NCI-H2196 (cell line): ENCODE data around the gene SDC3.
"Not testable (repeated sequence)": the region's sequence is repeated elsewhere in the genome, so short reads cannot be mapped to it uniquely, and the experiment has no call there.

Source experiments
- DNase-seq: peaks from one replicate; lab custom pipeline; 2025; ENCODE audit not compliant: unreplicated experiment; lab: John Stamatoyannopoulos, UW

The SDC3 gene, protein sequence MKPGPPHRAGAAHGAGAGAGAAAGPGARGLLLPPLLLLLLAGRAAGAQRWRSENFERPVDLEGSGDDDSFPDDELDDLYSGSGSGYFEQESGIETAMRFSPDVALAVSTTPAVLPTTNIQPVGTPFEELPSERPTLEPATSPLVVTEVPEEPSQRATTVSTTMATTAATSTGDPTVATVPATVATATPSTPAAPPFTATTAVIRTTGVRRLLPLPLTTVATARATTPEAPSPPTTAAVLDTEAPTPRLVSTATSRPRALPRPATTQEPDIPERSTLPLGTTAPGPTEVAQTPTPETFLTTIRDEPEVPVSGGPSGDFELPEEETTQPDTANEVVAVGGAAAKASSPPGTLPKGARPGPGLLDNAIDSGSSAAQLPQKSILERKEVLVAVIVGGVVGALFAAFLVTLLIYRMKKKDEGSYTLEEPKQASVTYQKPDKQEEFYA

DNA sequence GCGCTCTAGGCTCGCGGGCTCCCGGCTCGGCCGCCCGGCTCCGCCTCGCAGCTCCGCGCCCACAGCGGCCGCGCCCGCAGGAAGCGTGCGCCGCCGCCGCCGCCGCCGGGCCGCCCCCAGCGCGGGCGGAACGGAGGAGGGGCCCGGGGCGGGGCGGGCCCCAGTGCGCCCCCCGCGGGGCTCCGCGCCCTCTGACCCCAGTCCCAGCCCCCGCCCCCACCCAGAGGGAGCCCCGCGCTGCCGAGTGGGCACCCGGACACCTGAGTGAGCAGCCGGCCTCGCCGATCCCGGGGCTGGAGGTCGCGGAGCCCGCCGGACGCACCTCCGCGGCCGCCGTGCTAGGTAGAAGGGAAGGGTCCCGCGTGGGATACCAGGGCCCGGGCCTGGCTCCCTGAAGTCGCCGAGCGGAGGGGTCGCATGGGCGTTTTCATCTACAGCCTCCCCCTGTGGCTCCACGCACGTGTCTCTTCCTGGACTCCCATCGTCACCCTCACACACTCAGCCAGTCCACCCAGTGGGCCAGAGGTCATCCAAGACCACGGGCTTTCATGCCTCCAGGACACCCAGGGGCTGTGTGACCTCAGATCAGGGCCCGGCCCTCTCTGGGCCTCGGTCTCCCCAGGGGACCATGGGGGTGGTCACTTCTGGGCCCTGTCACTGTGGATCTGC is at the start of gene SDC3:
Gene SDC3, minus strand, starts transcription at position 63 of the 669 bp plus-strand sequence. CDS start 172 bp downstream, outside the sequence.
- peak; percentile 21 for DNase-seq

DNA sequence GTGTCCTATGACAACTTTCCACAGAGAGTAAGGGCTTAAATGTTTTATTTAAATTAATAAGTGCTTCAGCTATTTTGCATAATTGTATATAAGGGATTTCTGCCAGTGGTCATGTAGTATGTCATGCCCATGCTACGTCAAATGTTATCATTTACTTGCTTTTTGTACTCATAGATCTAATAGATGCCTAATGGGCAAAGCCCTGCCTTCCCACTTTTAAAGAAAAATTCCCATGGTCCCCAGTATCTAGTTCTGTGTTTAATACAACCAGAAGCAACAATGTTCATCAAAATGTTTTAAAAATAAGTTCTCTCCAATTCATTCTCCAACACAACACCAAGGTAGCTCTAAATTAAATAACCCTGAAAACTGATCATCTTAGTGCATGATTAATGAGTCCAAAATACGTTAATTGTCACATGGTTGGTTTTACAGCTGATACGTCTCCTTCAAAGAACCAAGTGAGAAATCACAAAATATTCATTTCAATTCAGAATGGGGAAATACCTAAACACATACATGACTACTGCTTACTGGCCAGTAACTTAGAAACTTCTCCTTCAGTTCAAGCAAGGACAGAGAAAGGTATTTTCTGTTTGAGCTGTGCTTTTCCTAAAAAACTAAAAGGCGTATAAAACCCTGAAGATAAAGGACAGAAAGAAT is 49.1 kb upstream of the SDC3 start:
- no peak for DNase-seq

DNA sequence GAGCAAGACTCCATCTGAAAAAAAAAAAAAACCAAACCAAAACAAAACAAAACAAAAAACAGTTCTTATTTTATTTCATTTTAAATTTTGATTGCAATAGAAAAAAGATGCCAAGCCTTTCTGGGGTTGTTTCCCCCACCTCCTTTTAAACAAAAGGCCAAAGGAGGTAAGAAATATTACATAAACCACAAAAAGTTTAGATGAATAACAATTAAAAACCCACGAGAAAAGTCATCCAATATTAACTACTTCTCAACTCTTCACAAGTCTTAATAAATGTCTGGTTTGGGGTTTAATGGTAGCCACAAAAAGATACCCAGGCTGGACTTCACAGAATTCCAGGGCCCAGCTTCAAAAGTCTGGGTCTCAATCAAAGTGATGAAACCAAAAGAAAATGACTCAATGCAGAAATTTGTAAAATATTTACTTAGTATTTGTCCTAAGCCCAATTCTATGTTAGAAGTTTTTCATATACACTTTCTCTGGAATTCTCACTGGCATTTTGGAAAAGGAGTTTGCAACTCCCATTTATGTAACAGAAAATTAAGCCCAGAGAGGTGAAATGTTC is 47.0 kb upstream of the SDC3 start:
- no peak for DNase-seq

DNA sequence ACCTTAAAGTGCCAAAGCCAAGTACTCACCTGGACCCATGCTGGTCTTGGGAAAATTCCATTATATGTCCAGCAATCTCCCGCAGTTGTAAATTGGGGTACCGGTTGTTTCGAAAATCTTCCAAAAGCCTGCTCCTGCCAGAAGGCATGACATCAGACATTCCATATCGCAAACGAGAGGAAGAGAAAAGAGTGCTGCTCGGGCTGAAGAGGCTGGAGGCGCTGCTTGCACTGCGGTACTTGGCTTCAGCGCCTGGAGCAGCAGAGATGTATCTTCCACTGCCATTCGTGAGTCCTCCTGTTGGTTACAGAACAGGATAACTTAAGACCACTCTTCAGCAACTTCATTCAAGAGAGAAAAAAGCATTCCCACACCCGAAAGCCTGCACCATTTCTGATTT is 45.1 kb upstream of the SDC3 start:
- DNase-seq, result no peak

DNA sequence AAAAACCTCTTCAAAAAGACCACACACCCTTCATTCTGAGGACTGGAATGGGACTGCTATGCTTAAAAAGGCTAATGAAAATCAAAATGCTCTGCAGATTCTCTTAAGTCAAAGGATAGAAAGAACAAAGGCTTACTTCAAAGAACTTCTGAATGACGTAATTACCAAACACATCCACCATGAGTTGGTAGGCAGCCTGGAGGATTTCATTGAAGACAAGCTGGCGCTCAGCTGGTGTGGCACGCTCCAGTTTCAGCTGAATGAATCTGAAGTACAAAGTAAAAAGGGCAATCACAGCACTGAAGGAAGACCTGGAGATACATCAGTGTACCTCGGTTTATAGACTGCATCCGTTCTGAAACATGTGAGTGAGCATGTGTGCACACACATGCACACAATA is 43.5 kb upstream of the SDC3 start:
- DNase-seq, result no peak

DNA sequence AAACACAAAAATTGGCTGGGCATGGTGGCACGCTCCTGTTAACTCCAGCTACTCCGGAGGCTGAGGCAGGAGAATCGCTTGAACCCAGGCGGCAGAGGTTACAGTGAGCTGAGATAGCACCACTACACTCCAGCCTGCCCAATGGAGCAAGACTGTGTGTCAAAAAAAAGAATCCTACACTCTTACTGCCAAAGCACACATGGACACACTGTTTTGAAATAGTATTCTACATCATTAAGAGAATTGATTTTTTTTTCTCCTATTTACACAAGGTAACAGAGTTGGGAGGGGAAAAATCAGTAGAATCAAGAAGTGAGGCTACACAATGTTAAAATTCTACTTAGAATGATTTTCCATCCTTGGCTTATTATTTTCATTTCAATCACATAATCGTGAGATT is 42.1 kb upstream of the SDC3 start:
- DNase-seq, result no peak

DNA sequence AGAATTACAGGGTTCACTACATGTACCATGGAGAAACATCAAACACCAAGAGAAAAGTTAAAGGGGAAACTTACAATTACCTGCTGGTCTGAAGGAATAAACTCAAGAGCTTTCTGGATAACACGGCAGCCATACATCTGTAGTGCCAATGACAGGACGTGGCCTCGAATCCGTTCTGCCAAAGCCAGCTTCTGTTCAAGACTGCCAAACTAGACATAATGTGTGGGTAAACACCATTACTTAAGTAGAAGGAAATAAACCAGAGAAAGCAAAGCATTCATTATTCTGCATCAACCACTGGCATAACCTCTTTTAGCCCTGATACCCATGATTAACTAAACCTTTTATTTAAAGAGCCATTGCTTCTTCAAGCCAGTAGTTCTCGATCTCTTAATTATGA is 41.5 kb upstream of the SDC3 start:
- DNase-seq, result no peak

DNA sequence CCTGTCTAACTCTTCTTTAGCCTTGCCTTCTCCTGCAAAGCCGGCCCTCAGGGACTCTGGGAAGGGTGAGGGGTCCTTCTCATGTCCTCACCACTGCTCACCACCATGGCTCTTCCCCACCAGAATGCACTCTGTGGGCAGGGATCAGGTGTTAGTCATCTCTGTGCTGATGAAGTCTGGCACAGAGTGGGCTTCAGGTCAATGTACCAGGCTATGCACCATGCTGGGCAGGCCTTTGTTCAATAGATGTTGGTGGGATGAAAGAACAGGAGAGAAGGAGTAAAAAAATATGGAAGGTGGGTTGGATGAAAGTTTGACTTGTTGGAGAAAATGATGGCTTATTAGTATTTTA is 40.9 kb upstream of the SDC3 start:
- DNase-seq, result not testable (repeated sequence)

DNA sequence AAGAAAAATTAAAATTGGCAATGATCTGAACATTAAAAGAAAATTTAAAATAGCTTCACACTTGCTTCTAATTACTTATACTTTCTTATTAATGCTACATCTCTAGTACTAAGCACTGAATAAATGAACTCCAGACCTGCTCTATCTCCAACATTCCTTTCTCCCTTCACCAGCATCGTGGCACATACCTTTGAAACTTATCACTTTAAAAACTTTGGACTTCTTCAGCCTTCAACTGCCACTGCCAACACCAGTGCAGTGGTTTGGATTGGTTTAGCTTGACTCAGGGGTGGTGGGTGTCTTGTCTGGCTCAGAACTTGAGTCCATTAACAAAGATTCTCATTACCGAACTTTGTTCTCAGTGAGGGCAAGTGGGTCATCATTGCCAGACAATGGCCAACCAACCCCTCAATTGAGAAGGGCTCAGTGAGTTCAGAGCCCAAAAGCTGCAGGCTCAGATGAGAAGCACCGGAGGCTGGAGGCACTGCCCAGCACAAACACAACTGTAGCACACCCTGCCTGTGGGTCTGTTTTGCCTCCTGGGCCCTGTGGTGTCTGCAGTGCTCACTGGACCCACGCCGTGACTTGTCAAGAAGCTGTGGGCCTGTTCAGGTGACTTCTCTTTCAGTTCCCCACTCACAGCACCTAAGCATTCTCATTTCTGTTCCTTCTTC is 40.4 kb upstream of the SDC3 start:
- DNase-seq, result not testable (repeated sequence)

DNA sequence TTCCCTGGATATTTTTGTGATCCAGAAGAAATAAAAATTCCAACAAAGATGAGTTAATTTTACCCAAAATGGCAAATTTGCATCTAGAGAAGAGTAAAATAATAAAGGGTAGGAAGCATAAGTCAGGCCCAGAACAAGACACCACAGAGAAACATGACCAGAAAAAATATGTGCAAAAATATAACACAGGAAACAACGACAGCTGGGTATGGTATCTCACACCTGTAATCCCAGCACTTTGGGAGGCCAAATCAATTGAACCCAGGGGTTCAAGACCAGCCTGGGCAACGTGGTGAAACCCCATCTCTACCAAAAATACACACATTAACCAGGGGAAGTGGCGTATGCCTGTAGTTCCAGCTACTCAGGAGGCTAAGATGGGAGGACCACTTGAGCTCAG is 39.7 kb upstream of the SDC3 start:
- DNase-seq, result no peak

DNA sequence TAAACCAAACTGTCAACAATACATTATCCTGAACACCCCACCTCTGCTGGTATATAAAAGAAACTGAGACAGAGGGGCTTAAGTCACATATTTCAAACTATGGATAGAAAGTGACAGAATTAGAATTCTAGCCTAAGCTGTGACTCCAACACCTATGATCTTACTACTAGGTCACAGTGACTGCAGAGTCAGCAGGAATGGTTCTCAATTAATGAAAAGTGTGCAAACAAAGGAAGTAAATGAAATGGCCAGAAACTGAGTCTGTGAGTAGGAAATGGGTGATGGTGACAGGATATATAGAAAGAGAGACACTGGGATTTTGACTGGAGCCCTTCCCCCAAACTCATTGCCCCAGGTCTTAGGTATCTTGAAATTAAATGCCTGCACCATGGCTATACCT is 38.7 kb upstream of the SDC3 start:
- DNase-seq, result no peak

DNA sequence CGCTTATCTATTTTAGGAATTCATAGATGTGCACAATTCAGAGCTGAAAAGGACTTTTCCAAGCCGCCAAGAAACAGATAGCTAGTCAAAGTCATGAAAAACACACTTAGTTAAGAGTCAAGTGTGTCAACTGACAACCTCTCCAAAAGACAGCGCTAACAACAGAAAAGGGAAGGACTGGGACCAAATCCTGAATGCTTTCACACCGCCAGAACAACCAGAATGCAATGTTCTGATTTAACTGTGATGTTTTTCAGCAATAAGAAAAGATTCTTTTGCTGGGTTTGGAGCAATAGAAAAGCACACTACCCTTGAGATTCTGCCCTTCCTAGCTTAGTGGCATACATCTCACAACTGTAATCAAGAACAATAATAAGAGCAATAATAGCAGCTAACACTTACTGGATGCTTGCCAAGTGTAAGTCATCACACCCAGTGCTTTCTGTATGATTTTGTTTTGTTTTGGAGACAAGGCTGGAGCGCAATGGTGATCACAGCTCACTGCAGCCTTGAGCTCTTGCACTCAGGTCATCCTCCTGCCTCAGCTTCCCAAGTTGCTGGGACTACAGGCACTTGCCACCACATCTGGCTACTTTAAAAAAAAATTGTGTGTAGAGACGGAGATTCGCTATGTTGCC is 33.9 kb upstream of the SDC3 start:
- DNase-seq, result no peak

DNA sequence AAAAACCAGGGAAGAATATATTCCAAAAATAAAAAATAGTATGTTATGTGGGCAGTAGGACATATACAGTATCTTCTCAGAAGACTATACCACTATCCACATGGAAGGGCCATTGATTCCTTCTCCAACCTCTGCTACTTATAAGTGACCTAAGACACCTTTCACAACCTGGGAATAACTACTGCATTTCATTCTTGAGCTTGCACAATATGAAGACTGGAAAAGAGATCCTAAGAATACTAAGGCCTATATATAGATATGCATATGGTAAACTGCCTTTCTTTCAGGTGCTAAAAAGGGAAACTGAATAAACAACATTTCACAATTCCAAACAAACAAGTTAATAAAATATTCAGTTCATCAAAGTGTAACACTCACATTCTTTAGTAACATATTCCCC is 32.0 kb upstream of the SDC3 start:
- no peak for DNase-seq

DNA sequence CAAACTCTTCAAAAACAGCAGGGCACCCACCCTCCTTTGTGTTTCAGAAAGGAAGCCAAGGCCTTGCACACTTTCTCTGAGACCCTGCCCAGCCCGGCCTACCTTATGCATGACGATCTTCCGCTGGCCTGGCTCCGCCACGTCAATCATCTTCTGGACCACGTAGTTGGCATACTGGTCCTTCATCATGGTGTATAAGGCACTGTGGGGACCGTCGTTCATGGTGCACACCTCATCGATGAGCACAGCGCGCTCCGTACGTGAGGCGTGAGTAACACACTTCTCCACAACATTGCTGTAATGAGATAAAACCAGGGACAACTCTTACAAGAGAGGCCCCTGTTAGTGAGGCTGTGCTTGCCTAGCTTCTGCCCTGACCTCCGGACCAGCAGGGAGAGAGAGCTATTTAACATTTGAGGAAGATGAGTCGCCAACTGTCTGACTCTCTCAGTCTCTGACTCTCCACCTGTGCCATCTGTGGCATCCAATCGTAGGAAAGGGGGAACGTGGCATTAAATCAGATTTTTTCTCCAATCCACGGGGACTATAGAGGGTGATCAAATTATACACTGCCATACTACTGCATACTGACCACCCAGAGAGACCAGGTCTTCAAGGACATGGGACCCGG is 28.1 kb upstream of the SDC3 start:
- no peak for DNase-seq

DNA sequence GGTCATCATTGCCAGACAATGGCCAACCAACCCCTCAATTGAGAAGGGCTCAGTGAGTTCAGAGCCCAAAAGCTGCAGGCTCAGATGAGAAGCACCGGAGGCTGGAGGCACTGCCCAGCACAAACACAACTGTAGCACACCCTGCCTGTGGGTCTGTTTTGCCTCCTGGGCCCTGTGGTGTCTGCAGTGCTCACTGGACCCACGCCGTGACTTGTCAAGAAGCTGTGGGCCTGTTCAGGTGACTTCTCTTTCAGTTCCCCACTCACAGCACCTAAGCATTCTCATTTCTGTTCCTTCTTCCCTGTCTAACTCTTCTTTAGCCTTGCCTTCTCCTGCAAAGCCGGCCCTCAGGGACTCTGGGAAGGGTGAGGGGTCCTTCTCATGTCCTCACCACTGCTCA is 27.2 kb upstream of the SDC3 start:
- DNase-seq, result not testable (repeated sequence)

DNA sequence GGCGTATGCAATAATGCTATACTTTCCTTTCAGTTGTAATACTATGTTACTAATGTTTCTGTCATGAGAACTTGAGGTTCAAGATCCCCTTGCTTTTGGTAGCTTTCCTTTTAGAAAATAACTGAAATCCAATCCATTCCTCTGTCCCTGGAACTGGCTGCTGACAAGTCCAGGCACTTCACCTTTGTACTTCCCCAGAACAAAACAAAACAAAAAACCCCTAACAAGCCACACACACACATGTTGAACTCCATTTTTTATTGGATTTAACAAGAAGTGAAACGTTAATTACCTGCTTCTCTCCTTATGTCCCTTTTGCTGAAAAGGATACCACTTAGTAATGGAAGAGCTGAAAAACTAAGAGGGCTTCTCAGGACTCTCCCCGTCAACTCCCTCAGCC is 26.1 kb upstream of the SDC3 start:
- DNase-seq, result no peak

DNA sequence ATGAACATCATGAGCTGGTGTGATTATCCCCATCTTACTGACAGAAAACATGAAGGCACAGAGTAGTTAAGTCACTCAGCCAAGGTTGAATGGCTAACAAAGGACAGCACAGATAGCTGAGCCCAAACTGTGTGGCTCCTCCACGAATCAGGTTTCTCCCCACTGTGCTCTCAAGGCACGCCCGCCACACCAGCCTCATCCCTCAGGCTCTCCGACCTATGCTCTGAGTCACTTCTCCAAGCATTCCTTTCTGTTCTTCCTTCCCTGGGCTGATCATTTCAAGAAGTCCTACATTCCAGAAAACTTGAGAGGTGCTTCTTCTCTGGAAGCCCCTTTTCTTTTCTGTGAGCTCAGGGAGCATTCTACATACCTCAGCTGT is 25.3 kb upstream of the SDC3 start:
- no peak for DNase-seq

DNA sequence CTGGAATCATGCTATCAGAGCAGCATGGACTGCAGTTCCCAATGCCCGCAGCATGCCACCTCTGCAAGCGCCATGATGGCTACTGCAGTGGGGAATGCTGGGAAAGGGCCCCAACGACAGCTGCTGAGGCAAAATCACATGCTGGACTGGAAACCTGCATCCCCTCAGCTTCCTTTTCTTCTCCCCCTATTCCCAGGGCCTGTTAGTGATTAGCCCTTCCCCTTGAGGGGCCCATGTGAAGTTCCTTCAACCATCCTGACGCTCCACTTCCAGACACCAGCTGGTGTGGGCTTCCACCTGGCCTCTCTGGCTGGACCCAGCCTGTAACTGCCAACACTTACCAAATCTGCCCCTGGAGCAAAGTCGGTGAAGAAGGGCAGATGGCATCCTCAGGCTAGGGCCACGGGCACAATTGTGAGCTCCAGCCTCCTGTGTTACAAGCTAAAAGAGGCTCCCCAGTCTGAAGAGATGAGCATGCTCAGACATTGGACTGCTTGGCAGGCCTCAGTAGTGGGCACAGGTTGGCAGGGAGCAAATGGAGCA is 22.1 kb upstream of the SDC3 start:
- no peak for DNase-seq

DNA sequence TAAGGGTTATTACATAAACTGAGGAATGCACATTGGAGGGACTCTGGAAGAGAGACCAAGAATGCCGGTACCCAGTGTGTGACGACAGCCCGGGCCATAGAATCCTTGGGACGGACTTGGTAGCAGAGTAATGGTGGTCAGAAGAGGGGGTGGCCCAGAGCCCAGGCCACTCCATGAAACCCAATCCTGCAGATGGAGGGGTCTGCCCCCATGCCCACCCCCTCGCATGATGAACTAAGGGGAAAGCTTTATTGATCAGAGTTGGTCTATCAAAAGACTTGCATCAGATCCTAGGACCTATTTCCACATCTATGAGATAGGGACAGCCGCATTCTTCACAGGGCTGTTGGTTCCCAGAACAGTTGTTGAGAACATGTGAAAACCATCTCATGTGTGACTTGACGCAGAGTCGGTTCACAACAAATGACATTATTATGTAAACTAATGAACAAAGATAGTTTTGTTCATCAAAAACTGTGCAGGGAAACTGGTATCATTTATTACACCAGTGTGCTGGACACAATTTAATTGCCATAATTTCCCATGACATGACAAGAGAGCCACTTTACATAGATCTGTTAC is 21.5 kb upstream of the SDC3 start:
- DNase-seq, result no peak
